HUES64 (cell line): Measurements from ENCODE around the gene TBC1D20.

ENCODE experiments used
- H3K27ac ChIP-seq: 2 replicates; pipeline ENCODE4 v1.7.0; 2013; ENCODE audit warnings: low read depth, low read length, inconsistent platforms
- H3K27me3 ChIP-seq: 2 replicates; pipeline ENCODE4 v1.6.1; 2013; ENCODE audit warnings: mild to moderate bottlenecking, low read length; ENCODE audit not compliant: insufficient read depth
- H3K36me3 ChIP-seq: 2 replicates; pipeline ENCODE4 v1.6.1; 2013; ENCODE audit warnings: mild to moderate bottlenecking, low read length; ENCODE audit not compliant: insufficient read depth
- H3K4me1 ChIP-seq: 2 replicates; pipeline ENCODE4 v1.6.1; 2013; ENCODE audit warnings: mild to moderate bottlenecking, low read length, moderate library complexity; ENCODE audit not compliant: insufficient read depth
- H3K4me3 ChIP-seq: 2 replicates; pipeline ENCODE4 v1.5.1; 2013; ENCODE audit warnings: mild to moderate bottlenecking, low read length, moderate library complexity
- H3K9ac ChIP-seq: 2 replicates; pipeline ENCODE4 v1.6.1; 2013; ENCODE audit warnings: mild to moderate bottlenecking, low read depth, low read length
- H3K9me3 ChIP-seq: 2 replicates; pipeline ENCODE4 v1.6.1; 2013; ENCODE audit warnings: low read depth, low read length; ENCODE audit not compliant: insufficient read depth
- WGBS: fragments of 150-250, 120-280 bp; methylation state at CpG from one replicate; pipeline ENCODE4 v1.1.7; 2013; ENCODE audit warnings: missing lambda C conversion rate; 5-methylcytosine and 5-hydroxymethylcytosine counted together

Gene TBC1D20

GRCh38 chr20:435558-435957 lies 26.8 kb downstream of the TBC1D20 start:
- H3K36me3 ChIP-seq, result peaks cover 57% of the 10 kb centered on the region
- H3K27me3 ChIP-seq, result peaks cover 12% of the 10 kb centered on the region
- H3K9me3 ChIP-seq, result no peaks in the 10 kb centered on the region
- WGBS, result 96% methylated on average over 7 of the region's 7 CpGs
- H3K27ac ChIP-seq, result no peak overlapping the region
- no peak overlapping the region for H3K9ac ChIP-seq
- H3K4me3 ChIP-seq, result no peak overlapping the region
- H3K4me1 ChIP-seq, result peaks cover 6% of the 10 kb centered on the region; the same call in 1 of the 2 replicates

- Histone ChIP-seq H3K9ac (no peak overlapping the region), H3K36me3 (peaks cover 57% of the 10 kb centered on the region), H3K27ac (peak overlapping the region; percentile 2; the same call in 1 of the 2 replicates), H3K9me3 (no peaks in the 10 kb centered on the region), H3K4me3 (no peak overlapping the region), H3K4me1 (peaks cover 6% of the 10 kb centered on the region; the same call in 1 of the 2 replicates), H3K27me3 (peaks cover 12% of the 10 kb centered on the region)
- WGBS, result 70% methylated on average over 16 of the region's 16 CpGs
Observed at GRCh38 chr20:434661-435419, 27.5 kb downstream of the TBC1D20 start.

GRCh38 chr20:434221-434620 lies 28.1 kb downstream of the TBC1D20 start:
- Histone ChIP-seq H3K9ac (no peak overlapping the region), H3K36me3 (peaks cover 56% of the 10 kb centered on the region), H3K27ac (peak overlapping the region; percentile 2; the same call in 1 of the 2 replicates), H3K4me1 (peaks cover 6% of the 10 kb centered on the region; the same call in 1 of the 2 replicates), H3K9me3 (no peaks in the 10 kb centered on the region), H3K4me3 (no peak overlapping the region), H3K27me3 (peaks cover 12% of the 10 kb centered on the region)
- WGBS, result 21% methylated on average over 11 of the region's 11 CpGs

- peaks cover 54% of the 10 kb centered on the region for H3K36me3 ChIP-seq
- no peak overlapping the region for H3K27ac ChIP-seq
- 89% methylated on average over 12 of the region's 12 CpGs for WGBS
Observed at GRCh38 chr20:433300-433975, 28.9 kb downstream of the TBC1D20 start.

GRCh38 chr20:432677-433299 lies 29.5 kb downstream of the TBC1D20 start:
- no peak overlapping the region for H3K27ac ChIP-seq
- peaks cover 12% of the 10 kb centered on the region for H3K27me3 ChIP-seq
- no peaks in the 10 kb centered on the region for H3K9me3 ChIP-seq
- 94% methylated on average over 11 of the region's 11 CpGs for WGBS
- peaks cover 6% of the 10 kb centered on the region; the same call in 1 of the 2 replicates for H3K4me1 ChIP-seq
- H3K9ac ChIP-seq, result no peak overlapping the region
- H3K36me3 ChIP-seq, result peaks cover 53% of the 10 kb centered on the region
- no peak overlapping the region for H3K4me3 ChIP-seq

More at GRCh38 chr20:433300-433975, 28.9 kb downstream of the TBC1D20 start:
- no peak overlapping the region for H3K9ac ChIP-seq
- H3K27me3 ChIP-seq, result peaks cover 12% of the 10 kb centered on the region
- H3K4me1 ChIP-seq, result peaks cover 6% of the 10 kb centered on the region; the same call in 1 of the 2 replicates
- no peak overlapping the region for H3K4me3 ChIP-seq
- H3K9me3 ChIP-seq, result no peaks in the 10 kb centered on the region

- Histone ChIP-seq H3K4me1 (peaks cover 6% of the 10 kb centered on the region; the same call in 1 of the 2 replicates), H3K27ac (no peak overlapping the region), H3K27me3 (peaks cover 12% of the 10 kb centered on the region), H3K4me3 (no peak overlapping the region), H3K9ac (no peak overlapping the region), H3K9me3 (no peaks in the 10 kb centered on the region), H3K36me3 (peaks cover 53% of the 10 kb centered on the region)
- WGBS, result 96% methylated on average over 13 of the region's 13 CpGs
Observed at GRCh38 chr20:432208-432607, 30.1 kb downstream of the TBC1D20 start.

GRCh38 chr20:431012-431904 lies 31.1 kb downstream of the TBC1D20 start:
- Histone ChIP-seq H3K27ac (no peak overlapping the region), H3K27me3 (peaks cover 12% of the 10 kb centered on the region), H3K9me3 (no peaks in the 10 kb centered on the region), H3K9ac (no peak overlapping the region), H3K4me3 (no peak overlapping the region), H3K4me1 (peaks cover 6% of the 10 kb centered on the region; the same call in 1 of the 2 replicates), H3K36me3 (peaks cover 50% of the 10 kb centered on the region)
- 82% methylated on average over 17 of the region's 17 CpGs for WGBS

GRCh38 chr20:430091-430999 lies 32.0 kb downstream of the TBC1D20 start:
- WGBS, result 93% methylated on average over 21 of the region's 21 CpGs
- H3K27ac ChIP-seq, result no peak overlapping the region
- H3K27me3 ChIP-seq, result peaks cover 8% of the 10 kb centered on the region
- no peaks in the 10 kb centered on the region for H3K9me3 ChIP-seq
- no peak overlapping the region for H3K4me3 ChIP-seq
- H3K36me3 ChIP-seq, result peaks cover 41% of the 10 kb centered on the region
- H3K9ac ChIP-seq, result no peak overlapping the region
- H3K4me1 ChIP-seq, result peaks cover 6% of the 10 kb centered on the region; the same call in 1 of the 2 replicates

- H3K36me3 ChIP-seq, result peaks cover 41% of the 10 kb centered on the region
- 0 out of 2 replicates have a peak, but pooled peaks cover 1% of the 10 kb centered on the region for H3K4me1 ChIP-seq
- H3K4me3 ChIP-seq, result no peak overlapping the region
- no peak overlapping the region for H3K27ac ChIP-seq
- H3K9ac ChIP-seq, result no peak overlapping the region
- H3K27me3 ChIP-seq, result no peaks in the 10 kb centered on the region; the same call in 1 of the 2 replicates
- 93% methylated on average over 14 of the region's 14 CpGs for WGBS
- no peaks in the 10 kb centered on the region for H3K9me3 ChIP-seq
Observed at GRCh38 chr20:428658-429200, 33.6 kb downstream of the TBC1D20 start.
